Femur (tissue), 1 donor: ENCODE measurements around the gene HDAC5.
"Not testable (repeated sequence)": the region's sequence is repeated elsewhere in the genome, so short reads cannot be mapped to it uniquely, and the experiment has no call there.

Experiments used
- DNase-seq: peaks from one replicate; pipeline ENCODE4 v3.0.0-alpha.2; 2017

The HDAC5 gene

DNA sequence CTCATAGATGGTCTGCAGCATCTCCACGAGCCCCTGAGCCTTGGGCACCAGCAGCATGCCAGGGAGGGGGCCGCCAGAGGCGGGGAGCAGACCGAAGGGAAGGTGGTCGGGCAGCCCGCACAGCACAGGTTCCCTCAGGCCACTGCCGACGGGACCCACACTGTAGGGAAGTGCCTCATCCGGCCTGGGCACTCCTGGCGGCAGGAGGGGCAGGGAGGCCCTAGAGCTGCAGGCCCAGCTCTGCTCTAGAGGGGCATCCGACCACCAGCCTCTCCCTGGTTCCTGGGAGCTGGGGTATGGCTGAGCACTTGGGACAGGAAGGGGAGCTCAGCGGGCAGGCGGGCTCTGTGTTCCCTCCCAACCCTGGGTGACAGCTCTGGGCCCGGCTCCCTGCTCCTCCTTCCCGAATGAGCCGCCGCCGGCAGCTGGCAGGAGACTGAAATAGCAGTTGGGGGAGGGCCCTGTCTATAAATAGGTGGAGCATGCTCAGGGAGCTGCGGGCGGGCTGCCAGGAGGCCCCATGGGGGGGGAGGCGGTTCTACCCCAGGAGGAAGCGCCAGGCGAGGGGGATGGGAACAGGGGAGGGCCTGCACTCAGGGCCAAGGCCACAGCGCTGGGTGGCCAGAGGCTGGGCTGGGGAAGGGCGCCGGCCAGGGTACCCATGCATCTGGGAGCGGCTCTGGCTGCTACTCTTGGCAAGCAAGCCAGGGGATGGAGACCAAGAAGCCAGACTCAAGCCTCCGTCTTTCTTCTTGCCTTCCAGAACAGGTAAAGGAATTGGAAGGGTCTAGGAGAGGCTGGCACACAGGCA, 12.4 kb downstream of the HDAC5 start:
- peak; percentile 98 for DNase-seq

- DNase-seq, result no peak
Observed at GRCh38 chr17:44110011-44110686, 13.3 kb downstream of the HDAC5 start.

- no peak for DNase-seq
Observed at GRCh38 chr17:44109312-44109630, 14.2 kb downstream of the HDAC5 start.

DNA sequence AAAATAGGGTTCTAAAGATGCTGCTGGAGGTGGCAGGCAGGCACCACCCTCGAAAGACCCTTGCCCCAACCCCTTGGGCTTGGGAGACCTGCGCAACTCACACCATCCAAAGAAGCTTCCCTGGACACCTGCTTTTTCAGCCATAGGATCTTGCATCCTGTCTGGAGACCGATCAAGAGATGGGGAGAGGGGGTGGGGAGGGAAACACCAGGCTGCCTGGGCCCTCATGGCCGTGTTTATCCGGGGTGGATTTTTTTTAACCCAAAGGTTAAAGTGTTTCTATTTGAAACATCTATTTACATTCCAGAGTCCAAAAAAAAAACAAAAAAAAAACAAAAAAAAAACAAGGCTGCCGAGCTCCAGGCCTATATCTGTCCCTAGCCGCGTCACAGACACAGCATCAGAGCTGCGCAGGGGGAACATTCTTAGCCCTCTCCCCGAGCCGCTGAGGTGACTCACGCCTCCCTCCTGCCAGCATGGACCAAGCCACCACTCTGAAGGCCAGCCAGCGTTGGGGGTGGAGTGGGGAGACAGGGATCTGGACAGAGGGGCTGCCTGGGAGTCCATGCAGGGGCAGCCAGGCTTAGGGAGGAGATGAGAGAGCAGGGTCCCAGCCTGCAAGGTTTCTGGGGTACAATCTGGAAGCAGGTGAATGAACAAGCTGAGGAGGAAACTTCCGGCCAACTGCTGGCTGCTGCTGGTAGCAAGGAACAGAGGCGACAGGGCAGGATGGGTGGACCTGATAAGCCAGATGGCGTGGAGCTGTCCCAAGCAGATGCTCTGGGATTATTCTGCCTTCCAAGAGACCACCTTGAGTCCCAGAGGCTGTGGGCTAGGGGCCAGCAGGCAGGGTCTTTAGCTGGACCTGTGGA, 14.8 kb downstream of the HDAC5 start:
- DNase-seq, result peak; percentile 80

DNA sequence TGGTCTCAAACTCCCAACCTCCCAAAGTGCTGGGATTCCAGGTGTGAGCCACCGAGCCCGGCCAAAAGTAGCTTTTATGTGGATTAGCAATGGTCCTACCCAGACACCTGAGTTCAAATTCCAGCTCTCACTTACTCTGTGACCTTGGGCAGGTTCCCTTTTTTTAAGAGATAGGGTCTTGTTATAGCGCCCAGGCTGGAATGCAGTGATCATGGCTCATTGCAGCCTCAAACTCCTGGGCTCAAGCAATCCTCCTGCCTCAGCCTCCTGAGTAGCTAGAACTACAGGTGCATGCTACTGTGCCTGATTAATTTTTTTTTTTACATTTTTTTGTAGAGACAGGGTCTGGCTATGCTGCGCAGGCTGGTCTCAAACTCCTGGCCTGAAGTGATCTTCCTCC, 16.6 kb downstream of the HDAC5 start:
- DNase-seq, result no peak

DNA sequence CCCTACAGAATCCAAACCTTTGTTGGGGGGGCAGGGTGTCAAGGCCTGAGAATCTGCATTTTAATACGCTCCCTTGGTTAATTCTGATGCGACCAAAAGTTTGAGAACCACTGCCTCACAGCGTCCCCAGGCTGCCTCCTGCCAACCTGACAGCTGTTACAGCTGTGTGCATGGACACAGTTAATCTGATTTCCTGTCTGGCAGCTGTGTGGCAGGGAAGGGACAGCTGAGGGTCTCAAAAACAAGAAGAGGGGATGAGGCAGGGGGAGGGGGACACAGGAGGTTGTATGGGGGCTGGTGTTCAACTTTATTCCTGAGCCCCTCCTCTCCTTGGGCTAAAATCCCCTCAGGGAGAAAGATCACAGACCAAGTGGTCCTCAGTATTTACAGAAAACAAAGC, 17.5 kb downstream of the HDAC5 start:
- peak; percentile 73 for DNase-seq

GRCh38 chr17:44105483-44105882, 18.0 kb downstream of the HDAC5 start:
- no peak for DNase-seq

DNA sequence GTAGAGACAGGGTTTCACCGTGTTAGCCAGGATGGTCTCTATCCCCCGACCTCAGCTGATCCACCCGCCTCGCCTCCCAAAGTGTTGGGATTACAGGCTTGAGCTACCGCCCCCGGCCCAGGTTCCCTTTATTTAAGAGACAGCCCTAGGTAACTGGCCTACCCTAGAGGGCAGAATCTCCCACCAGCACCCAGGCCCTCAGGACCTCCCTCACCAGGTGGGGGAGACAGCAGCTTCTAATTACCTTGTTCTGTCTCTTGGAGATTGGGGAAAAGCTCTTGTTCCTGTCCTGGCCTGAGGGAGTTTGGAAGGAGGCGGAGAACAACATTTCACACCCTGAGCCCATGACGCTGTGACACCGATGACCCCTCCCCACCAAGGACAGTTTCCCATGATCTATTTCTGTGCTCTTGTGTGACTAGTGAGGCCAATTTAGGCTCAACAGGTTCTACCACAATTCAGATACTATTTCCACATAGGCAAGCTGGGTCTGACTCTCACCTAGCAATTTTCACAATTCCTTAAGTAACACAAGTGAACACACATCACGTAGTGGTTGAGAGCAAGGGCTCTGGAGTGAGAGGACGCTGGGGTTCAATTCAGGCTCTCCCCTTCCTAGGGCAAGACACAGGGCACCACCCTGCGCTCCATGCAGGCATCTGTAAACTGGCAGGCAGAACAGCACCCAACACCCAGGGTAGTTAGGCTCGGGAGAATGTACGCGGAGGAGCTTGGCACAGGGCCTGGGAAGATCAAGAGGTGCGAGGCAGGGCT, 20.4 kb downstream of the HDAC5 start:
- no peak for DNase-seq

DNA sequence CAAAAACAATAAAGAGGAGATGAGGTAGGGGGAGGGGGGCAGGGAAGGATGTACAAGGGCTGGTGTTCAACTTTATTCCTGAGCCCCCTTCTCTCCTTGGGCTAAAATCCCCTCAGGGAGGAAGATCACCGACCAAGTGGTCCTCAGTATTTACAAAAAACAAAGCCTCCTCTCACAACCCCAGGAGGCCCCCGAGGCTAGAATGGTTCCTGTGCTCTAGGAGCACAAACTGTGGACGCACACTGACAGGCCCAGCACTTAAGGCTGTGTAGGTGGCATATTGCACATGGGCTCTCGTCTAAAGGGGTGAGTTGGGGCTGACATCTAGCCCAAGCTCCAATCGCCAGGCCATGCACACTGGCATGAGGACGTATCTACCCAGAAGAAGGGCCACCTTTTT, 21.6 kb downstream of the HDAC5 start:
- not testable (repeated sequence) for DNase-seq

DNA sequence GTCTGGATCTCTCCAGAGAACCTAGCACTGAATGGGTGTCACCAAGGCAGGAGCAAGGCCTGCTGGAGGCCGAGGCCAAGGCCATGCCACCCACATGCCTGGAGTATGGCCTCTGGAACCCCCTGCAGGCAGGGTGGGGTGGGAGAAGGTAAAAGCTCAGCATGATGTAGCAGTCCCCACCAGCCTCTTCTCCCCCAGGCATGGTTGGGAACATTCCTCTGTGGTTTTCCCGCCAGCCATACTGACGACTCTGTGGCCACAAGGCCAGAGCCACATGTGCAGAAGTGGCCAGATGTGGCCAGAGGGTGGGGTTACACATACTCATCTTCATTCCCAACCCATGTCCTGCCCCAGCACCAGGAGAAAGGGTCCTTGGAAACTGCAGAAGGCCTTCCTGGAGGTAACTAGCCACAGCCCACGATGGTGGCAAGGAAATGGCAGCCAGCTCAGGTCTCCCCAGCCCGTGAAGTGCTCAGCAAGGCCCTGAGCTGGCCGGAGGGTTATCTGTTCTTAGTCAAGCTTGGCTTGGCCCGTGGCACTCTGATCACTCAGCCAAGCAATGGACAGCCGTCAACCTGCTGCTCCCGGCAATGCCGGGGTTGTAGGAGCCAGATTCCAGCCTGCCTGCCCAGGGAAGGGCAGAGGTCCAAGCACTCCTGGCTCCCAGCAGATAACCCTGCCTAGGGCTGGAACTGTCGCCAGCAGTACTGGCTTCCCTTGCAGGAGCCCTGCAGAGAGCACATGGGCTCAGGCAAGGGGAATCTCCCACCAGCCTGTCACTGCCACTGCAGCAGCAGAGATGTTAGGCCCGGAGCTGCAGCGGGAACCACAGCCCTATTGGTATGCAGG, 26.1 kb downstream of the HDAC5 start:
- peak; percentile 71 for DNase-seq

DNA sequence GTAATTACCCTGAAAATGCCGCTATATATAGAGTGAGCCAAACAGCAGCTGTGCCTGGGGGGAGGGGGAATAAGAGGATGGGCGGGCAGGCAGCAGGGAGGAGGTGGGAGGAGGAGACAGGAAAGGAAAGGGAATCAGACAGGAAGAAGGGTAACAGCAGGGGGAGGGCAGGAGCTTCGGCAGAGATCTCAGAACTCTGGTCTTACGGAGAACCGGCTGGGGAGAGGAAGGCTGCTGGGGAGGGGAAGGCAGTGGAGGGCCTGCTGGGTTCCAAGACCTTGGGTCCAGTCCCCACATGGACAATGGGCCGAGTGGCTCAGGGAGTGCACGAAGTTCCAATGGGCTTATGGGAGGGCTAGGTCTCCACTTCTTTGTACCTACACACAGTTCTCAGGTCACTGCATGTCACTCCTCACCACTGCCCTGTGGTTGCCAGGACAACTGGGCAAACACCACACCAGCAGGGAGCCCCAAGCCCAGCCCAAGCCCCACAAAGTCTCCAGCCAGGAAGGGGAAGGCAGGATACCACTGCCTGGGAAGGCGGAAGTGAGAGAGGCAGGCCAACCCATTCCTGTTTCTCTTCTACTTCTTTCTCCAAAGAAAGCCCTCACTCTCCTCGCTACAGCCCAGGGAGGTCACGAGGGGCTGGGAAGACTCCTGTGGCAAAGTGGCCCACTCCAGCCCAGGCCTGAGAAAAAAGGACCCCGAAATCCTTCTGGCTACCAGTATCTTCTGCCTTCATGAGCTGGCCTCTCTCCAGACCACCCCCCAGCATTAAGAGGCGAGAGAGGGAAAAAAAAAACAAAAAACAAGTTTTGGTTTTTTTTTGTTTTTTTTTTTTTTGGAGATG, 27.6 kb downstream of the HDAC5 start:
- DNase-seq, result peak; percentile 92

DNA sequence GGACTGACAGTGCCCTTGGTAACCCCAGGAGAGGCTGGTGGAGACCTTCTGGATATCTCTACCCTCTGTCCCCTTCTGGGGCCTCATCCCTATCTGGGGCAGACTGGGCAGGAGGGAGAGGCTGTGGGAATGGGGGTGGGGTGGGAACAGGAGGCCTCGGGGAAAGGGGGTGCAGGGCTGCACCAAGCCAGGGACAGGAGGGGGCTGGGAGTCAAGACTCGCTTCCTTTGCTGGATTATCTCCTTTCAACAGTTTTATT, 28.1 kb downstream of the HDAC5 start:
- DNase-seq, result no peak

DNA sequence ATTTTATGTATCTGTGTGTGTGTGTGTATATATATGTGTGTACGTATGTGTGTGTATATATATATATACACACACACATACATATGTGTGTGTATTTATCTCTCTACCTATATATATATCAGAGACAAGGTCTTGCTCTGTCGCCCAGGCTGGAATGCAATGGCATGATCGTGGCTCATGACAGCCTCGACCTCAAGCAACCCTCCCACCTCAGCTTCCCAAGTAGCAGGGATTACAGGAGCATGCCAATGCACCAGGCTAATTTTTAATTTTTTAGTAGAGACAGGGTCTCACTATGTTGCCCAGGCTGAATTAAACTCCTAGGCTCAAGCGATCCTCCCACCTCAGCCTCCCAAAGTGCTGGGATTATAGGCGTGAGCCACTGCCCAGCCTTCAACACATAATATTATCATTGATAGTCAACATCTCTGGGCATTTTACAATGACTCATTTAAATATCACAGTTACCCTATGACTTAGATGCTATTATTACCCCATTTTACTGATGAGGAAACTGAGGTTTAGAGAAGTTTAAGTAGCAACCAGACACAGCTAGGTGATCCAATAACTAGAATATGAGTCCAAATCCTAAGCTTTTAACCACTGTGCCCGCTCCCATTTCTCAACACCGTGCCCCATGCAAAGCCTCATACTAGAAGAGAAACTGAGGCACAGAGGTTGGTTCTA, 28.6 kb downstream of the HDAC5 start:
- no peak for DNase-seq

DNA sequence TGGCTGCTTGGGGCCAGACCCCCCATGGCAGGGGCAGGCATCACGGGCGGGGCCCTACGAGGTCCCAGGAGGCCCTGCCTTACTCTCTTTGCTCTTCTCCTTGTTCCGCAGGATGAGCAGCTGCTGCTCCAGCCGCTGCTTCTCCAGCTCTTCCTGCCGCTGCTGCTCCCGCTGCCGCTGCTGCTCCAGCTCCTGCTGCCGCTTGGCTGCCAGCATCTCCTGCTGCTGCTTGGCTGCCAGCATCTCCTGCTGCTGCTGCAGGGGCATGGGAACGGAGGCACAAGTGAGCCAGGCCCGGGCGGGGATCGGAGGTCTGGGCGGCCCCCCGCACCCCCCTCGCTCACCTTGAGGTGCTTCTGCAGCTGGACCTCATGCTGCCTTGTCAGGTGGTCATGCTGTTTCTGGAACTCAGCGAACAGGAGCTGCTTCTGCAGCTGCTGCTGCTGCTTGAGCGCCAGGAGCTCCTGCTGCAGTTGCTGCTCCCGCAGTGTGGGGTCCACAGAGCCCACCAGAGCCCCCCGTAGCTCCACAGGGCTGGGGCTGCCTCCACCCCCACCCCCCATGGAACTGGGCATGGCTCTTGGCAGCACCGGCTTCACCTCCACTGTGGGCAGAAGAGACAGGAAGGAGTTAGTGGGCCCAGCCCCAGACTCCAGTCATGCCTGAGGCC, 30.1 kb downstream of the HDAC5 start:
- no peak for DNase-seq

GRCh38 chr17:44092051-44092450, 31.4 kb downstream of the HDAC5 start:
- no peak for DNase-seq

DNA sequence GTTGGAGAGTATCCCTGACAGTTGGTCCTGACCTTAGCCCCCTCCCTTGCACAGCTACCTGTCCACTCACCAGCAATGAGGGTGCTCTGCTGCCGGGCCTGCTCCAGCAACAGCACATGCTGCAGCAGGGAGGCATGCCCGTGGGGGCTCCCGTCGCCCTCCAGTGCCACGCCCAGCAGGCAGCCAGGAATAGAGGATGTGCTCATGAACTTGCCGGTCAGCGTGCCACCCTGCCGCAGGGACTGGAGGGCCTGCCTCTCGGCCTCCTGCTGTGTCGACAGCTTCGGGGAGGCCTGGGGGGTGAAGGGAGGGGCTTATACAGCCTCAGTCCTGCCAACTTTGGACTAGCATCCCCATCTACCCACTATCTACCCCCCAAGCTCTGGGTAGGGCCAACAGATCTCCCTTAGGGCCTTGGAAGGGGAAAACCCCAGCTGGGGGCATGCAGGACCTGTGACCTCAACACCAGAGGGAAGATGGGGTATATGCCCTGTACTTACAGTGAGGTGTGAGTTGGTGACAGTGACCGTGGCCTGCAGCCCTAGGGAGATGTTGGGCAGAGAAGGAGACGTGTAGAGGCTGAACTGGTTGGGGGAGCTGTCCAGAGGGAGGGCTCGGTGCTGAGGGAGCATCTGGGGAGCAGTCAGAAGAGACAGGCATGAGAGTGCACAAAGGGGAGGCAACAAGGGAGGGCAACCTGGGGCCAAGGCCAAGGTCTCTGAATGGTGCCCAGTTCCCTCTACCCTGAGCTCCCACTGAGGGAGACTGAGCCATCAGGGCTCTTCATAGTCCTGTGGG, 32.0 kb downstream of the HDAC5 start:
- no peak for DNase-seq

GRCh38 chr17:44088254-44088653, 35.2 kb downstream of the HDAC5 start:
- DNase-seq, result no peak

GRCh38 chr17:44087319-44087718, 36.1 kb downstream of the HDAC5 start:
- DNase-seq, result no peak
